ENCODE measurements around the gene ASAP2.
"Not testable (repeated sequence)": the region's sequence is repeated elsewhere in the genome, so short reads cannot be mapped to it uniquely, and the experiment has no call there.

ASAP2 gene

DNA sequence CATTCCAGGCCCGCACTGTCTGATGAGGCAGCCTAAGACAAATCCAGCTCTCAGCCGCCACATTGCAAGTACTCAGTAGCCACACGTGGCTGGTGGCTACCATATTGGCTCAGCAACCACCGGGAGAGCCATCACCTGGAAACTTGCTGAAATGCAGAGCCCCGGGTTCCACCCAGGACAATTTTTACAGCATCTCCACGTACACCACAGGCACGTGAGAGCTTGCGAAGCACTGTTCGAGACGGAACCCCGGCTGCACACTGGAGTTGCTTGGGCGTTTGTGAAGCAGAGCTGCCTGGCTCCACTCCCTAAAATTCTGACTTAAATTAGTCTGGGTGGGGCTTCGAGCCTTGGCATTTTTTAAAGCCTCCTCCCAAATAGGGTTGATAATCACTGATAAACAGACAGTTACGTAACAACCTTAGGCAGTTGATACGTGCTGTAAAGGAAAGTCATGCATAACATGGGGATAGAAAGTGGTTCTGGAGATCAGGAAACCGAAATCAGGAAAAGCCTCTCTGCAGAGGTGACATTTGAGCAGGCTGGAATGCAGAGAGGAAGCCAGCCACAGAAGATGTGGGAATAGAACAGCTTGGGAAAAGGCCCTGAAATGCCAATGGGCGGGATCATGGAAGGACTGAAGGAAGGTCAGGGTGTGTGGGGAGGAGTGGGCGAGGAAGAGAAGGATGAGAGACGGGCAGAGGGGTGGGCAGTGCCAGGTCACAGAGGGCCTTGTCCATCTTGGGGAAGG, 6.2 kb downstream of the ASAP2 start:
- no peak for DNase-seq

DNA sequence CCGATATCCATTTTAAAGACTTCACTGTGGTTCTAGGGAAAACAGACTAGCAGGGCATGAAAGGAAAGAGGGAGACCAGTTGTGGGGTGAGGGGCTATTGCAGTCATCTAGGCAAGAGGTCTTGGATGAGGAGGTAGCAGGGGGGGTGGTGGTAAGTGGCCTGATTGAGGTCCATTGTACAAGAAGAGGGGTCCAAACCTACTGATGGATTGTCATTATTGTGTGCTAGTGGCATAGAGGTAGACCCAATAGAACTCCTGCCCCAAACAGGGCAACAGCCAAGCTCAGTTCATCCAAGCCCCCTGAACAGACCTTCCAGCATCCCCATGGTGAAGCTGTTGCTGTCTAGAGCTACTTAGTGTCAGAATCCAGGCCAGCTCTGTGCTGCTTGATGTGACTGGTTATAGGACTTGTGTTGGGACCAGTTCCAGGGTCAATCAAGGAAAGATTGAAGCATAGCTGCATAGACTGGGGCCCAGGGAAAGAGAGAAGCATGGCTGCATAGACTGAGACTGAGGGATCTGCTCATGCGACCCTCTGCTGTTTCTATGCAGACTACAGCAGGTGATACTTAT, 7.0 kb downstream of the ASAP2 start:
- DNase-seq: no peak

DNA sequence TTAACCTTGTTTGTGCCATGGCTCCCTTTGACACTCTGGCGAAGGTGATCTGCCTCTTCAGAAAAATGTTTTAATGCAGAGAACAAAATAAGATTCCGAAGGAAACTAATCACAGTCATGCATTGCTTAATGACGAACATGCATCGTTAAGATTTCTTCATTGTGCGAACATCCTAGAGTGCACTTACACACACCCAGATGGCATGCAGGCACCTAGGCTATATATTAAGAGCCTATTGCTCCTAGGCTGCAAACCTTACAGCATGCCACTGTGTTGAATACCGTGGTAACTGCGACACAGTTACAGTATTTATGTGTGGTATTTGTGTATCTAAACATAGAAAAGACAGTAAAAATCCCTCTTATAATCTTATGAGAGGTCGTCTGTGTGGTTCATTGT, 8.3 kb downstream of the ASAP2 start:
- DNase-seq: no peak

DNA sequence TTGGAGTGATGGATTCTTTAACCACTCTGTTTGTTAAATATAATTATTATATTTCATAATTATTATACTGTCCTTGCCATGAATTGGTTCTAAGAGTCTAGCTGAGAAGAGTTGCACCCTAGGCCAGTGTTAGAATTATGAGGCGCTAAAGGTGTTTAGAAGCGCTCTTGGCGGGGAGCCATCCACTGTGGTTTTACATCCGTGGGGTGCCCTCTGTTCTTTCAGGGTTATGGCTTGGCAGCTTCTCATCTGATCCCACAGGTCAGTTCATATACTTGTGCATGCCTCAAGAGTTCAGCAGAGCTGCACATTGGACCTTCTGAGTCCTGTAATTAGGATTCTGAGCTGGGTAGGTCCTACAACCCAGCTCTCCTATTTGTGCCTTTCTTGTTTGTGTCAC, 9.1 kb downstream of the ASAP2 start:
- DNase-seq: no peak

DNA sequence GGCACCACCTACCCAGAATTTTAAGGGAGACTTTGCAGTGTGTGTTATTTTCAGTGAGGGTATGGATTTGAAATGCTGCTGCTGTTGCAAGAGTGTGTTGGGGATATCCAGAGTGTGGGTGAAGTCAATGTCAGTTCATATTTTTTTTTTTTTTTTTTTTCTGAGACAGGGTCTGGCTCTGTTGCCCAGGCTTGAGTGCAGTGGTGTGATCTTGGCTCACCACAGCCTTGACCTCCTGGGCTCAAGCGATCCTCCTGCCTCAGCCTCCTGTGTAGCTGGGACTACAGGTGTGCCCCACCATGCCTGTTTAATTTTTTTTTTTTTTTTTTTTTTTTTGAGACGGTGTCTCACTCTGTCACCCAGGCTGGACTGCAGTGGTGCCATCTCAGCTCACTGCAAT, 9.5 kb downstream of the ASAP2 start:
- DNase-seq: not testable (repeated sequence)

DNA sequence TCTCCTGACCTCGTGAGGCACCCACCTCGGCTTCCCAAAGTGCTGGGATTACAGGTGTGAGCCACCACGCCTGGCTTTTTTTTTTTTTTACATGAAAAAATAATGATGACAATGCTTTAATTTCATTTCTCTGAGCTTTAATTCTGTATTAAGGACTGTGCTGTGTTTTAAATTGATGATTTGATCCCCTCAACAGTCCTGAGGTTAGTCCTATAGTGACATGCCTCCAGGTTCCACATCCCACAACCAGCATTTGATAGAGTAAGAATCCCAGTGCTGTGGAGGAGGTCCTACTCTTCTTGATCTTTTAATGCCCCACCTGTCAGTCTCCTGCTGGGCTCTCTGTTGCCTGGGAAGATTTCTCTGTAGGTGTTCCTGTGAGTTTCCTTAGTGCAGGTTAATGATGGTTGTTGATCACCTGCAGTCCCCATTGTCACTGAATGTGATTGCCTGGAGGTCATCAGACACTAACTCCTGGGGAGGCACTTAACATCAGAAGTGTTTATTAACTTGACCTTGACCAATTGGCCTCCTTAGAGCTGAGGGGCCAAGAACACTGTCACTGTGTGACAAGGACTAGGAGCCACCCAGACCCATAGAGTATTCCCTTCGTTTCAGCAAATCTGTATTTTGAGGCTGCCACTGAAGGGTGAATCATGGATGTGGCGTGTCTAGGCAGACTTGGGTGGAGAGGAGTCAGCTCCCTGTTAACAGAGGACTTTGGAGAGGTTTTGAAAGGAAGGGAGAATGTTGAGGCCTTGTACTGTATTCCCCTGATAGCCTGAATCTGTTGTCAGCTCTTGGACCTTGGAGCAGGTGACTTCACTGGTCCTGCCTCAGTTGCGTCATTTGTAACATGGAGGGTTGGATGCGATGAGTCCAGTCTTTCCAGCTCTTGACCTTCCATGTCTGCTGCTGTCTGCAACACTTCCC, 11.5 kb downstream of the ASAP2 start:
- DNase-seq: no peak

DNA sequence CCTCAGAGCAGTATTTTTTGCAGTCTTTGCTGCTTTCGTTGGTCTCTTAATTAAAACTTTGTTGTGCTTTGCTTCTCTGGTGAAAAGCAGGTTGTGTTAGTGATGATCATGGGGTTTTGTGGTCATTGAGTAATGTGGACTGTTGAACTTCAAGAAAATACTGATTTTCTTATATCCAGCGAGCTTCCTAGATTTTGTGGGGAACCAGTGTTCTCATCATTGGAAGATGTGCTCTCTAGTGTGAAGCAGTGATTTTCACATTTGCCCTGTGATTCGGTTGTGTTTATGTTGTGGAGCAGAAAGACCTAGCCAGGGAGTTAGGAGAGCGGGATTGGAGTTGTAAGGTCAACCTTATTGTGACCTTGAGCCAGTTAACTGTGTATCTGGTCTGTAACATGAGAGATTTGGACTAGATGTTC, 12.4 kb downstream of the ASAP2 start:
- no peak for DNase-seq

DNA sequence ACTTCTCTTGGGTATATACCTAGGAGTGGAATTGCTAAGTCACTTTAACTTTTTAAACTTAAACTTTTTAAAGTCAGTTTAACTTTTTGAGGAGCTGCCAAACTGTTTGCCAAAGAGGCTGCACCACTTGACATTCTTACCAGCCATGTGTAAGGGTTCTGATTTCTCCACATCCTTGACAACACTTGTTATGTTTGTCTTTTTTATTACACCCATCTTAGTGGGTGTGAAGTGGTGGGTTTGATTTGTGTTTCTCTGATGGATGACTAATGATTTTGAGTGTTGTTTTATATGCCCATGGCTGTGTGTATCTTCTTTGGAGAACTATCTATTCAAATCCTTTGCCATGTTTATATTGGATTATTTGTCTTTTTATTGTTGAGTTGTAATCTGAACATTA, 13.6 kb downstream of the ASAP2 start:
- DNase-seq: no peak

DNA sequence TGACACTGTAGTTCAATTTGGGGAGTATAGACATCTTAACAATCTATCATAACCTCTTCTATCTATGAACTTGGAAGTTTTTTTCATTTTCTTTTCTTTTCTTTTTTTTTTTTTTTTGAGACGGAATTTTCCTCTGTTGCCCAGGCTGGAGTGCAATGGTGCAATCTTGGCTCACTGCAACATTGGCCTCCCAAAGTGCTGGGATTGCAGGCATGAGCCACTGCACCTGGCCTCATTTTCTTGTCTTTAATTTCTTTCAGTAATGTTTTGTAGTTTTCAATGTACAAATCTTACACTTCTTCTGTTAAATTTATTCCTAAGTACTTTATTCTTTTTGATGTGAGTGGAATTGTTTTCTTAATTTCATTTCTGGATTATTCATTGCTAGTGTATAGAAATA, 14.6 kb downstream of the ASAP2 start:
- no peak for DNase-seq

DNA sequence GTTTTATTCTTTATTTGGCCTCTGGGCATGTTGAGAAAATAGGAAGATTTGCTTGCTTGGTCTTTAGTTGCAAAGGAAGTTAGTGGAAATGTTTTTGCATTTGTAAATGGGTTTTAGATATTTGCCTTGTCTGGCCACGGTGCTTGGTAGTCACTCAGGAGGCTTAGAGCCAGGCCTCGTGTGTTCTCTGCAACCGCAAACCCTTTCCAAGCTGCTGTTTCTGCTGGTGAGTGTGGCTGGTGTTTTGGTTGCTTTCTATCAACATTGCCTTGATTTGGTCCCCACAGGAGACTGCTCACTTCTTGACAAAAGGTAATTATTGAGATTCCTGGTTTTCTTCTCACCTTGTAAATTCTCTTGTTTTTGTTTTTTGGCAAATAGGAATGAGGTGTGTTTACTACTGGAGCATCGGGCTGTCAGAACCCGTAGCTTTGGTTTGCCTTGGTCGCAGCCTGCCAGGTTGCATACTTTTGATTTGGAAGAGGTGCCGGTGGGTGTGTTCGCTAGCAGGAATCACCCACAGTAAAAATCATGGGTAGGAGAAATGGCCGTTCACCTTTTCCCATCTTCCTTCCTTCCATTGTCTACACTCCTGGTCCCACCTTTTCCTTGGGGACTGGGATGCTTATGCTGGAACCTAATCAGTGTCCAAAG, 15.8 kb downstream of the ASAP2 start:
- no peak for DNase-seq

DNA sequence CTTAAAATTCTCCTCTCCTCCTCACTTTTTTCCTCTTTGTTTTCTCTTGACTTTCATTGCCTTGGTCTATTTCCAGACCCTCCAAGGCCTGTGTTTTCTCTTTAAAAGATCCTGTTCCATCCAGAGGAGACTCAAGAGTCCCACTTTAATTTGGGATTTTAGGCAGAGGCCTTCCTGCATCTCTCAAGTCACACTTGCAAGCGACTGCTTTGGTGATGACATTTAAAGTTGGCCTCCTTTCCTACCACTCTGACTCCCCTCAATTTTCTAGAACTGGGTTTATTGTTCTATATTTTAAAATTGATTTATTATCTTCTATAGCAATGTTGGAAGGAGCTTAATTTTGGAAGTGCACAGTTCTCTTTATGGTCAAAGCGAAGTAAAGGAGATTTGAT, 16.3 kb downstream of the ASAP2 start:
- DNase-seq: no peak

DNA sequence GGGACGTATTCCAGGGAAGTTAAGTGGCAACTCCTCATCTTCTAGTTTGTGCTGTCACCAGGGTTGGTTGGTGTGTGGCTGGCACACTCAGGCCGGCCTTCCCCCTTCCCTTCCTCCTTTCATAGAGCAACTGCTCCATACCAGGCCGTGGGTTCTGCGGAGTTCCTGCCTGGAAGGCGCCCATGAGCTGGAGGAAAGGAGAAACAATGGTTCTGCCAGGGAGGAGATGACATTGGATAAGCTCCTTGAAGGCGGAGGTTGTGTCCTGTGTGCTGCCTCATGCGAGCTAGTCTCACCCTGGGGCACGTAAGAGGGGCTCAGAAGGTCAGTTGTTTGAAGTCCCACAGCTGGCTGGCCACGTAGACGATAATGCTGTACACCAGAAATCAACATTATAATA, 19.2 kb downstream of the ASAP2 start:
- DNase-seq: no peak

DNA sequence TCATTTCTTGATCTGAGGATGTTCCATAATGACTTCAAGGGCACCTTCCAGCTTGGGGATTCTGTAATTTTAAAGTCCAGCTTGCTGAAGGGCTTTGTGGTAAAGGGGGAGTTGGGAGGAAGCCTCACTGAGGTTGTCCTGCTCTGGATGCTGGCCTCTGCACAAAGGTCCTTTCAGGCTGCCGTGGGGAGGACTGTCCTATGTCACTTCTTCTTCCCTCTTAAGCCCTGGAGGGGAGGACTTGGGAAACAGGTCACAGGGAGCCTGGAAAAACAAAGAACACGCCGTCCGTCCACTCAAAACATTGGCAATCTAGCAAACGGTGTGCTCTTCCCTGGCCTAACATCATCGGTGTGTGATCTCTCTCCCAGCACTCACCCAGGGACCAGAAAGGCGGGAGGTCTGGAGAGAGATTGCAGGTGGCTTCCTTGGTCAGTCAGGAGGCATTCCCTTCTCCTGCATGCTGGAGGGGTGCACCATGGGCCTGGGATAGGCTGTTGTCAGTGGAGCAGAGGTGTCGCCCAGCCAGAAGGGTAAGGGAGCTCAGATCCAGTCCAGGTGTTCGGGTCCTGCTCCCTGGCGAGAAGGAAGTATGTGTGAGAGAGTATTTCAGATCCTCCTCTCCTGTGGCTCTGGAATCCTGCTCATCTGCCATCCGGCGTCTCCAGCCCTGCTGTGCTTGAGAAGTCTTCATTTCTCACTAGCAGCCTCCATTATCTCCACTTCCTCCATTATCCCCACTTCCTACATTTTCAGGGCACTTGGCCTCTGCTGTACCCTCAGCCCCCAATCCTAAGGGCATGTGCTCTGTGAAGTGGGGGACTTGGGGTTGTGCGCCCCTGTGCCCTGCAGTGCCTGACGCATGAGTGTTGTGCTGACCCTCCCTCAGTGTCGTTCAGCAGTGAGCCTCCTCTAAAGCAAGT, 20.1 kb downstream of the ASAP2 start:
- no peak for DNase-seq

DNA sequence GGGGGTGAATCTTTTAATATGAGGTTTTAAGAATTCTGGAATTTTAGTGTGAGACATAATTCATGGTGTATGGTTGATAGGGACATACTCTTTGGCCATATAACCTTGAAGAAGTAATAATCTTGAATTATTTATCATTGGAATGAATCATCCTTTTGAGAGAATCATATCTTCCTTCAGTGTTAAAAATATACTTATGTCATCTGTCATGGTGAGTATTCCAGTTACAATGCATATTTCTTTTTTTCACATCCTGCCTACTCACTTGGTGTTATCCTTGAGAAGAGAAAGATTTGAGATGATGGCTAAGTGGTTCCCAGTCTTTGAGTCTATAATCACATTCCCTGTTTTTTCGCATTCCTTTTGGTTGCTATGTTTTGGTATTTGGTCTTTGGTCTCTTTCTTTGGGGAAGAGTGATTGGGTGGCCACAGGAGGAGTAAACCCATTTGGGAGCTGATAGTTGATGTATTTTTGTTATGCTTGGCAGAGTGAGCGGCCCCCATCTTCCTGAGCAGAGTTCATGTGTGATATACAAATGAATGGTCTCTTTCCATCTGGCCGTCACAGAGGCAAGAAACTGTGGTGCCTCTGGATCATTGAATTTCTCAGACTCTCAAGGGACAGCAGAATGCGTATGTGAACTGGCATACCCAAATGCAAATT, 21.6 kb downstream of the ASAP2 start:
- no peak for DNase-seq

DNA sequence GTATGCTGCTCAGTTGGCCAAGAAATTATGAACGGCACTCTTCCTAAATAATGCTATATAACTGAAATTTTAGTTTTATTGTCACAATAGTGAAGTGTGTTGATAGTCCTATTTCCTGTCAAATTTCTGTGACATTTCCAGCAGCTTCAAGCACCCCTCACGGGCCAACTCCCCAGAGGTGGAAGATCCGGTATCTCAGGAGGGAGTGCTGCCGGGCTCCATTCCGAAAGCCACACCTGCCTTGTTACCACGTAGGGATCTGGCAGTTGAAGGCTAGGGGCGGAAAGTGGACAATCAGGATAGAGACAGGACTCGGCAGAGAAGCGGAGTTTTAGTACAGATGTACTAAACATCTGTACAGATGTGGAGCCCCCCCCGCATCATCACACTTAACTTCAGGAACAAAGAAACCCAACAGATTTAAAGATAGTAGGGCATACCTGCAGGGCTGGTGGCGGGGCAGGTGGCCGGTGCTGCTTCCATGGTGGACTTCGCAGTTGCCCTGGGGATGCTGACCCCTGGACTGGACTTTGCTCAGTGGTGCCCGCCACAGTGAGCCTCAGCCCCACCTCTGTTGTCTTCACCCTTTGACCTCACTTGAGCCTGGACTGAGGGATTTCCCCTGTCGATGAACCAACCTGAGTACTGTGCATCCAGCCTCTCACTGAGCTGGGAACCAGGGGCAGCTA, 22.3 kb downstream of the ASAP2 start:
- no peak for DNase-seq

DNA sequence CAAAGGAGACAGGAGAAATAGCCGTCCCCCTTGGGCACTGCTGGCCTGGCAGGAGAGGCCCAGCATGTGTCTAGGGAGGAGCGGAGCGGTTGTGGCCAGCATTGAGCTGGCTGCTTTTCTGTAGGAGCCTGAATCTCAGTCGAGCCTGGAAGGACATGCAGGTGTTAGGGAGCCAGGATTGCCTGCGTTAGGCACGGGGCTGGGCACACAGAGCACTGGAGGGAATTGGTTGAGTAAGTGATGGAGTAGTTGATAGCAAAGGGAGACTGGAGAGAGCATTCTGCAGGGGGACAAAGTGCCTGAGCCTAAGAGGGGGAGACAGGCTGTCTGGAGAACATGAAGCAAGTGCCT, 22.8 kb downstream of the ASAP2 start:
- DNase-seq: no peak

DNA sequence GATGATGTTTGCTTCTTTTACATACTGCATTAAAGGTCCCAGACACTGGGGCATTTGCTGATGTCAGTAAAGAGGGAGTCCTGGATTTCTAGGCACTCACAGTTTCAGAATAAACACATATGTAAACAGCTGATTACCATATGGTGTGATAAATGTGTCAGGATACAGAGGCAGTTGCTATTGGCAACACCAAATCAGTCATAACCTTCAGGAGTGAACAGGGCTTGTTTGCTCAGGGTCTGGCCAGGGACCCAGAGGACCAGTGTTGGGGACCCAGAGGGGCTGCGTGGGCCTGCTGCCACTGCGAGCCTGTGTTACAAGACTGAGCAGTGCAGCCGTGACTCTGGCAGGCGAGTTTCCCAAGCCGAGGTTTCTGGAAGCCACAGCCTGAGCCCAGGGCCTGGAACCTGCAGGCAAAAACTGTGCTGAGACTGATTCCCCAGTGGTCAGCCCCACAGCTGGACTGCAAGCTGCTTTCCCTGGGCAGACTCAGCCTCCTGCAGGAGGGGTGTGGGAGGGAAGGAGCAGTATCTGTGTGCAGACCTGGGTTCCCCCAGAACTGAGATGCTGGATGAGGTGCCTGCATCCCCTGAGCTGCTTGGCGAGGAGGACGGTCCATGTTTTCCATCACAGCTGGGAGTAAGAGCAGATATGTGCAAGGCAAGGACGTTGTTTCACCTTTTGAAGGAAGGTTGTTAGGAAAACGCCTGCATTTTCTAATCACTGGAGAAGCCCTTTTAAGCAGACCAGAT, 23.6 kb downstream of the ASAP2 start:
- DNase-seq: no peak

DNA sequence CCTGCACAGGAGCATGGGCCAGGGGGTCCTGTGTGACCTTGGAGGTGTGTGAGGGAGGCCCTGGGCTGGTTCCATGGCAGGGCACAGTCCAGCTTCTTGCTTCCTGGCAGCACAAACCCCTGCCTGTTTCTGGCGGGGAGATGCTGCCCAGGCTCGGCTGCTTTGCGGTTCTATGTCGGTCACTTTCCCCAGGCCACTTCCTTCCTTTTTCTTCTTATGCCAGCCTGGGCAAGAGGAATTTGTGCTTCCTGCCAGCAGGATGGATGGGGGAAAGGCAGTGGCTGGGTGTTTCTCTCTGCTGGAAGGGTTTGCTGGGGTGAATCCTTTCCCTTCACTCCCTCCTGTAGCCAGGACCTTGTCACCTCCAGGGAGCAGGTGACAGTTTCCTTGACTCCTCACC, 24.3 kb downstream of the ASAP2 start:
- DNase-seq: peak; percentile 15

DNA sequence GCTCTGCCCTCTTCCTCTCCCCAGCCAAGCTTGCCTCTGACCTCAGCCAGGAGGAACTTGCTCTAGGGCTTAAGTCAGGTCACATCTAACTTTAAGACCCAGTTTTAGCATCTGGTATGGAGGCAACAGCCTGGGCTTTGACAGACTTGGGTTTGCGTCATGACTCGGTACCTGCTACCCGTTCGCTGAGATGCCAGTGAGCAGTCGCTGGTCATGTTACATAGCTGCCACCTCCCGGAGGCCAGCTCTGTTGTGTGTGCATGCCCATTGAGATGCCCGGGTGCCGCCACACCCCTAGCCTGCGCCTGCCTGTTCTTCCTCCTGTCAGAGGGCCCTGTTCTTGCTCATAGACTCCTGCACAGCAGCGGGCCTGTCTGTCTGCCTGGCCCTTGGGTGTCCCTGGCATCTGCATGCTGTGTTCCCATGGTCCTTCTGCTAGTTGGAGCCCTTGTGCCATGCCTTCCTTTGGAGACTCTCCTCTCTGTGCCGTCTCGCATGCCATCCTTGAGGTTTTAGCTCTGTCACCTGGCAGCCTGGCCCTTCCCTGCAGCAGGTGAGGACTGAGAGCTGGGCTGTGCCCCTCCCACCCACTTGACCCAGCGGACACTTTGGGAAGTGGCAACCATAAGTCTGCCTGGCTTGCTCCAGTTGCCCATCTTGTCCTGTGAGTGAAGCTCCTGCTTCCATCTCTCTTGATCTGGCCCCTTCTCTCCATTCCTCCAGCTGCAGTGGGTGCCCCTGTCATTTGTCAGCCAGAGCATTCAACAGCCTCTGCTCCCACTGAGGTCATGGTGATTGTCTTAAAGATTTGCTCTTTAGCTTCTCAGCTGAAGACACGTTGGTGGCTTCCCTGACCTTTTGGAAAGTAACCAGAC, 24.9 kb downstream of the ASAP2 start:
- no peak for DNase-seq

DNA sequence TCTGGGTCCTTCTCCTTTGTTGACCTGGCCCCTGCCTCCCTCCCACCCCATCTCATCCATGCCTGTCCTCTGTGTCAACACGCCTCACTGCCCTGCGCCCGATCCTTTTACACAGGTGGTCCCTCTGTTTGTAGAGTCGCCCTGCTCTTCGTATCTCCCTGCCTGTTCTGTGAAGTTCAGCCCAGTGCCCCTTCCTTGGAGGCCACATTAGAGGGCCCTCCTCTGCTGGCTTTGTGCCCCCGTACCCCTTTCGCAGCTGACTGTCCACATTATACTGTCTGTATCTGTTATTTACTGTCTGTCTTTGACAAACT, 25.5 kb downstream of the ASAP2 start:
- DNase-seq: no peak
